Activated CD4-positive, alpha-beta T cell treated with anti-CD3 and anti-CD28 coated beads for 48 hours (primary cell): ENCODE data around the gene DRC3.

ENCODE experiments used
- DNase-seq: peaks from one replicate; pipeline ENCODE4 v3.0.0-alpha.2; 2020

Gene DRC3

DNA sequence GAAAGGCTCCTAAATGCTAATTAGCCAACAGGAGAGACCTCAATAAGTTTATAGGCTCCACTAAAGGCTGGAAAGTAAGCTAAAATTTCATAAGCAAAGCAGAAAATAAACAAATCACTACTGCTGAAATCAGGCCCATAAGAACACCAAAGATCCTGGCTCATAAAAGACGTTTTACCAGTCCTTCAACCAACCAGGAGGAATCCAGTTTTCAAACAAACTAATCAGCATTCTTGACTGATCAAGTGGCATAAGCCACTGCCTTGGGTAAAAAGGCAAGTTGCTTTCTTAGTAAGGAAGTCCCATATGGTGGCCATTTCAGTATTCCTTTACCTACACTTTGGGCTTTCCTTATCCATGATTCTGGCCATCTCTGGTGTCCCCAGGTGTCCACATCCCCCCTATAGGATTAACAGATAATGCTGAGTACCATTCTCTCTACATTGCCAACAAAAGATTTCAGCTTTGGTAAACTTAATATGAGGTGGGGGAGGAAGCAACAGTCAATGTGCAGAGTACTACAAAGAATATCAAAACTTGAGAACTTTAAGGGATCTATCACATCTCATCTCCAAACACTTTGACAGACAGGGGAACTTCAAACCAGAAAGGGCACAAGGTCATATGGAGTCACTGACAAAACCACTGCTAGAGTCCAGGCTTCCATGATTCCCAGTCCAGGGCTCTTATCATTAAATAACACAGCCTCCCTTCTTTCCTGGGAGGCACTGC is 1.8 kb upstream of the DRC3 start:
- DNase-seq: no peak

DNA sequence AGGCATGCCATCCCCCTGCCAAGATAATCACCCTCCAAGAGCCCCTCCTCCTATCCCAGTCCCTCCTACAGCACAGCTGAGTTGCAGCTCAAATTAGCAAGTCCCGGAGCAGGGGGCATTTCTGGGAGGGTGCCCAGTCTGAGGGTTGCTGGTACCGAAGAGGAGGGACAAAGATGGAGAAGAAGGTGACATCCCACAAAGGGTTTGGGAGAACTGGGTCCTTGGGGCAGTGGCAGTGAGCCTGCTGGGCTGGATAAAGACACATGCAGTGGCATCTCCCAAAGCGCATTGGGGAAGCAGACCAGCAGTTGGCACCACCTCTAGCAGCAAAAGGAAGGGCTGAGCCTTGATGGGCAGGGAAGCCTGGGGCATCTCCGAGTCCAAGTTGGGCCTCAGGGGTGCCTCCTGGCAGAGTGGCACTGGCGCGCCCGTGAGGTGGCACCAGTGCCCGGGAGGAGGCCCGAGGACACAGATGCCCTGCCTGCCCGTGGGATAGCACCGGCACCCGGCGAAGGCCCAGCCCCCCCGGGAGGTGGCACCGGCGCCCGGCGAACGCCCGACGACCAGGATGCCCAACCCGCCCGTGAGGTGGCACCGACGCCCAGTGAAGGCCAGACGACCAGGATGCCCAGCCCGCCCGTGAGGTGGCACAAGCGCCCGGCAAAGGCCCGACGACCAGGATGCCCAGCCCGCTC is 1.1 kb upstream of the DRC3 start:
- no peak for DNase-seq

DNA sequence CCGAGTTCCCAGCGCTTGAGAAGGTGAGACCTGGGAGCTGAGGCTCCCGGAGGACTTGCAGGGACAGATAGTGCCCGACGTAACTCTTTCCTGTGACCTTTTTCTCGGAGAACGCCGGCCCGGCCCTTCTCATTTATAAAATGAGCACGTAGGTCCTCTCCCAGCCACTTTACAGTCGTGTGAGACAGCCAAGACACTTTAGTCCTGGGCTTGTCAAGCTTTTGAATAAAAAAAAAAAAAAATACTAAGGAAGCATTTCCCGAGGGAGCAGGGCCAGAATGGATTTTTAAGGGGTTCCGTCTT is 241 bp downstream of the DRC3 start:
- no peak for DNase-seq

DNA sequence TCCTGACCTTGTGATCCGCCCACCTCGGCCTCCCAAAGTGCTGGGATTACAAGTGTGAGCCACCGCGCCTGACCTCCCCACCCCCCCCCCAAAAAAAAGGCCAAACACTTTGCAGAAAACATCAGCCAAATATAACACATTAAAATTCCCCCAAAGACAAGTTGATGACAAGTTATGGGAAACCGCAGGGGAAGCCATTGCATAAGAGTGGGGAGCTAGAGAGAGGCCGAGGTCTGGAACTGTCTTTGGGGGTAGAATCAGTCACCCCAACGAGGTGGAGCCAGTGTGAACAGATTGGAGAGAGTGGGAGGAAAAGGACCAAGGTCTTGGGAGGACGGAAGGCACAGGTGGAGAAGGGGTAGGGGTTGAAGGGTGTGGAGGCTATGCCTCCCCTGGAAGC is 2.8 kb downstream of the DRC3 start:
- no peak for DNase-seq

DNA sequence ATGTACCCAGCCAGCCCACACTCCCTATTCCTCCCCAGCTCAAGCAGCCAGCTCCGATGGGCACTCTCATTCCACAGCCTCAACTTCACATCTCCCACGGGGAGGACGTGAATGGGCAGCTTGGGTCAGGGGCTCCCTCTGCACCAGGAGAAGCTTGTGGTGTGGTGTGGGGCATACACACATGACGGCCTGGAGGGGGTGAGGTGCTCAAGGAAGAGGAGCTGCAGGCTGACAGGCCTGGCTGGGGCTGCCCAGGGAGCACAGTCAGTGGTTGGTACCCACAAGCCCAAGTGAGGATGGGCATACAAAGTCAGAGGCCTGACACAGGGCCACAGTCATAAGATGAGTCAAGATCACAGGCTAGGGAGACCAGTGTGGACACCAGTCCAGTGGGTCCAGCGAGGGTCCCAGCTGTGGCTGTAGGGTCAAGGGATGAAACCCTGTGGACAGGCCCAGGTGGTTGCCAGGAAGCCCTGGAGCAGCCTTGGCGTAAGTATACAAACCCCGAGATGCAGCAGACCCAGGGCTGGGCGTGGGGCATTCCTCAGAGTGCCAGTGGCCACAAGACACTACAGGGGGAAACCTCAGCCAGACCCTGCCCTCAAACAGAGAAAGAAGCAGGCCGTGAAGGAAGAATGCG is 4.4 kb downstream of the DRC3 start:
- no peak for DNase-seq

DNA sequence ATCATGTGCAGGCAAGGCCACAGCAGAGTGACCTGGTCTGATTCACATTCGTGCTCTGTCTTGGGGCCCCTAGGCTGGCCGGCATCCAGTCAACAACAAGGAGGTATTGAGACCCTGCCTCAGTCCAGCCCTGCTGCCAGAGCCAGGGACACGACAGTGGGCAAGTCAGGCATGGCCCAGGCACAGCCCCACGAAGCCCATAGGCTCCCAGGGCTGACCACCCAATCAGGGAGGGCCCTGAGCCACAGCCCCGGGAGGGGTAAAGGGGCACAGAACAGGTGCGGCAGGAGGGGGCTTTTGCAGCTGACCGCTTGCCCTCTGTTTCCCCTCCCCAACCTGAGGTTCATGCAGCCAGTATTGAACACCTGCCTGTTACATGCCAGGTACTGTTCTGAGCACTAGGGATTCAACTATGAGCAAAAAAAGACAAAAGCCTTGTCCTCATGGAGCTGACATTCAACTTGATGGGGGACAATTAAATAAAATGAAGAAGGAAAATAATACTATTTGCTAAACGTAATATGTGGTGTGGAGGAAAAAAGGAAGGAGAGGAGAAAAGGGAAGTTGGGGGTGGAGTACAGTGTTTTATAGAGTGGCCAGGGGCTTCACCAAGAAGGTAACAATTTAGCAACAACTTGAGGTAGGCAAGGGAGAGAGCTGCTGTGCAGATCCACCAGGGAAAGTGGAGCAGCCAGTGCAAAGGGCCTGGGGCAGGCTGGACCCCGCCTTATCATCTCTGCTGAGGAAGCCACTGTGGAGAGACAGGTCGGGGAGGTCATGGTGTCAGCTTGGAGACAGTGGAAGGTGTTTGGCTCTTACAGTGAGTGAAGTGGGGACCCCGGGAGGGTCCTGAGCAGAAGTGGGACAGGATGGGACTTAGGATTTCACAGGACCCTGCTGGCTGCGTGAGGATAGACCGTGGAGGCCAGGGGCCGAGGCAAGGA is 6.1 kb downstream of the DRC3 start:
- DNase-seq: no peak

DNA sequence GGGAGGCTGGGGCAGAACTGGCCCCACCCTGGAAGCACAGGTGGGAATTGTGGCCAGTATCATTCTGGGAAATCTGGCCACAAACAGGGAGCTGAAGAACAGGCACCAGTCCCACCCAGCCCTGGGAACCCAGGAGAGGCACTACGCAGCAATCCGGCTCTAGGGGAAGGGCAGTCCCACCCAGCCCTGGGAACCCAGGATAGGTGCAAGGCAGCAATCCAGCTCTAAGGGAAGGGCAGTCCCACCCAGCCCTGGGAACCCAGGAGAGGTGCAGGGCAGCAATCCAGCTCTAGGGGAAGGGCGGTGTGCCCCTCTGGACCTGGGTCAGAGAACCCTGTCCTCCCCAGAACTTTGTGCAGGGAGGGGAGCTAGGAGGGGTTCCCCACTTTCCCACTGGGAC is 7.1 kb downstream of the DRC3 start:
- no peak for DNase-seq

DNA sequence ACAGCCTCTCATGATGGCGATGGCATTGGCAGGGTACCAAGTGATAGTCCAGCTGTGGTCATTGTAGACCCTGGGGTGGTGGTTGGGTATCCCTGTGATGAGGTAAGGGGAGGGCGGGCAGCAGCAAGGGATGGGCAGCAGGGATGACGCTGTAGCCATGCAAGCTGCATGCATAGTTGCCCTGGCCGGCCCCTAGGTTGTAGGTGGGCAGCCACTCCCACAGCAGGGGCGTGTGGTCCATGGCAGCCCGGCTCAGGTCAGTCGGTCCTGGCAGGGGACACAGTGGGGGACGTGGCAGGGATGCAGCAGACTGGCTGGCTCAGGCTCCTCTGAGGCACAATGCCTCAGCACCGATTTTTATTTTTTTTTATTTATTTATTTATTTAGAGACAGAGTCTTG is 8.7 kb downstream of the DRC3 start:
- no peak for DNase-seq

DNA sequence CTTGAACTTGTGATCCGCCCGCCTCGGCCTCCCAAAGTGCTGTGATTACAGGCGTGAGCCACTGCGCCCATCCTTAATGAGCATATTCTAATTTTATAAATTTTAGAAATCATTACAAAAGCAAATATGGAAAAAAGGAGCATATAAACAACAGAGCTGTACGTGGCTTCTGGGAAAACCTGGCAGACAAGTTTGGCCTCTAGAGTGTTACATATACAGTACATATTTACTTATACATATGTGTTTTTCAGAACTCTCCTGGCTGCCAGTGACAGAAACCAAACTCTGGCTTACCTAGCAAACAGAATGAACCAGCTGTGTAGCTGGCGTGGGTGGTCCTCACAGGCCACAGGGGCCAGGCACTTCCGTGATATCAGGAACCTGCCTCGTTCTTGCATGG is 10.1 kb downstream of the DRC3 start:
- DNase-seq: no peak

DNA sequence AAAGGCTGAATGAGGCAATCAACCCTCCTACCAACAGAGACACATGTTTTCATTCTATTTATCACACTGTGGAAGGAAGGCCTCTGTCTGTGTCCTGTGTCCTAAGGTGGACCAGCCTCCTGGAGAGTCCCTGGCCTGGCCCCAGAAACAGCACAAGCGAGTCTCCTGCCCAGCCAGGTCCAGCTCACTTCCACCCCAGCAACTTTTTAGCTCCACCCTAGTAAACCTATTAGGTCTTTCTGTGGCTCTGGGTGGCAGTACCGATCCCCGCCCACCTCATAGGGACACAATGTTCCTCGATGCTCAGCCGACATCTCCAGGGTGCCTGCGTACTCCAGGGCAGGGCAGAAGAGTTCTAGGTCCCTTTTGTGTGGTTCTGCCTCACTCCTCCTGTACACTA is 10.7 kb downstream of the DRC3 start:
- DNase-seq: no peak

DNA sequence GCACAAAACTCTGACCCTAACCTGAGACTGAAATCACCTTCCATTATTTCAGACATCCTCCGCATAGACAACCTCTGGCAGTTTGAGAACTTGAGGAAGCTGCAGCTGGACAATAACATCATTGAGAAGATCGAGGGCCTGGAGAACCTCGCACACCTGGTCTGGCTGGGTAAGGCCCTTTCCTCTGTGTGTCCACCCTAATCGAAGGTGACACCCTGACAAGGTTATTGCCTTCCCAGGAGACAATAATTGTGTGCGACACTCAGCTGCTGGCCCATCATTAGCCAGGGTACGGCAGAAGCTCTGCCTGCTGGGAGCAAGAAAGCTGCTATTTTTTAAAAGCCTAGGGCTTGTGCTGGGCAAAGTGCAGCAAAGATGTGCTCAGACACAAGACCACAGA is 11.1 kb downstream of the DRC3 start:
- DNase-seq: no peak

DNA sequence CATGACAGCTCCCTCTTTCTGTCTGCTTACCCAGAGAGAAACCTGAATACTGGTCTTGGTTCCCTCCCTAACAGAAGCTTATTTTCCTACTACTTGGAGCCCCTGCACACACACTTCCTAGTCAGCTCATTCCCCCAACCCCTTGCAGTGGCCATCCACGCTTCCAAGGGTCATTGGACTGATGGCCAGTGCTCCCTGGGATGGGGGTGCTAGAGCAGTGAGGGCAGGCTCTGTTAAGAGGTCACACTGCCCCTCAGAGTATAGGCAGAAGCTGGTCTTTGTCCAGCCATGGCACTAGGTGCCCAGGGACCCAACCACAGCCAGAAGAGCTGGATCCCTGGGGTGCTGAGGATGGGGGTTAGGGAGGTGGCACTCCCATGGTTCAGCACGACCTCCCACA is 12.5 kb downstream of the DRC3 start:
- no peak for DNase-seq

DNA sequence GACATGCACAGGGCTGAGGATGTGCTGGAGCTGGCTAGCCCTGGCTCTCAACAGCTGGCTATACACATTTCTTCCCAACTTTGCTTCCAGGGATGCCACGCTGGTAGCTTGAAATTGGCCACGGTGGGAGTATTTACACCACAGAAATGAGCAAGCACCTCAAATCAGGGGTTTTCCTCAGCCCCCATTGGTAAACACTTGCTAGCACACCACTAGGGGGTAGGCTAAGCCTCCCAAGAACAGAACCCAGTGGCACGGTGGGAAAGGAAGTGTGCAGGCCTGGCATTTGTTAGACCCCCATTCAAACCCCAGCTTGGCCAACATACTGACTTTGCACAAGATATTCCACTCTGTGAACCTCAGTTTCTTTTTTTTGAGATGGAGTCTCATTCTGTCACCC is 12.9 kb downstream of the DRC3 start:
- no peak for DNase-seq

DNA sequence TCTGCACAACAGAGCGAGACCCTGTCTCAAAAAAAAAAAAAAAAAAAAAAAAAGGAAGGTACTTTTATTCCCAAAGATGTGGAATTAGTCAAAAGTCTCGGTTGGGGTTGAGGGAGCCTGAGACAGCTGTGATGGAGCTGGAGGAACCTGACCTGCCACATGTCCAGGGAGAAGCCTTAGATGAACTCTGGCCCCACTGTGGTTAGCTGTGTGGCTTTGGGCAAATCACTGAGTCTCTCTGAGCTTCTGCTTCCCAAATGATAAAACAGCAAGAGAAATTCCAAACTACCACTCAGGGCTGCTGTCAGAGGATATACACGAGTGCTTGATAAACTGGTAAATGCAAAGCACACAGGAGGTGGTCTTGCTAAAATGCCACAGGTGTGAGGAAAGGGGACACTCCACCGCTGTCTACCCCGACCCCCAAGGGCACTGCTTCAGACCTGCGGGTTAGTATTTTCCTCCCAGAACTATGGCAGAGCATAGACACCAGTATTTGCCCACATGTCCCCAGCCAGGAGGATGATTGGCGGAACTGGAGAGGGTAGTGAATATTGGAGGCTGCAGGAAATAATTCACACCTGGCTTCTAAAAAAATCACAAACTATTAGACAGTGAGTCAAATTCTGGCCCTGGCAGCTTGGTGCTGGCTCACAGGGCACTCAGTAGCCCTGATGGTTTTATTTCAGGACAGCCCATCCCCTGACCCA is 14.7 kb downstream of the DRC3 start:
- DNase-seq: no peak

DNA sequence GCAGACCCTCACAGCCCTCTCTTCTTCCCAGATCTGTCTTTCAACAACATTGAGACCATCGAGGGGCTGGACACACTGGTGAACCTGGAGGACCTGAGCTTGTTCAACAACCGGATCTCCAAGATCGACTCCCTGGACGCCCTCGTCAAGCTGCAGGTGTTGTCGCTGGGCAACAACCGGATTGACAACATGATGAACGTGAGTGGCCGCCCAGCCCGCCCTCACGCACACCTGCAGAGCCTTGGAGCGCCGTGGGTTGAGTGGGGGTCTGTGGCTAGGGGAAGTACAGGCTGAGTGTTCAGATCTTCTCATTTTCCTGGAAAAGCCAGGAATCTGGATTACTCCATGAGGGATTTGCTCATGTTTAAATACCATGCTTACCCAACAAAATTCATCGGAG is 15.2 kb downstream of the DRC3 start:
- no peak for DNase-seq

DNA sequence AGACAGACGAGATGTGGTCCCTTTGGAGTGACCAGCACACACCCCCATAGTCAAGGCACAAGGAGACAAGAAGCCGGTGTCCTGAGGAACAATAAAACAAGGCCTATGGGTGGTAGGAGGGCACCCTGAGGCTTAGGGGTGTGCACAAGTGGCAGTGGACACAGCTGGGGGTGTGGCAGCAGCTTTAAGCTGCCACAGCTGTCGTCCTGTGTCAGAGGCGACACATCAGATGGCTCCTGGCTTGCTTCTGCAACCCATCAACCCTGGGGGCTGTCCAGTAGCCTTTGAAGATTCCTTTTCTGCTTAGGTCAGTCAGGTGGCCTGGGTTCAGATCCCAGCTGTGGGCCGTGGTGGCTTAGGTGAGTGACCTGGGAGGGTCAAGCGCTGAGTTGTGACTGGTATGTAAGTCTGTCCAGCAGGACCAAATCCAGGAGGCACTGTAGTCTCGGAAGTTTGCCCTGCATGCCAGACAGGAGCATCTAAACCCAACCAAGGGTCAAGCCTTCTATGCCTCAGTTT is 15.8 kb downstream of the DRC3 start:
- DNase-seq: no peak

DNA sequence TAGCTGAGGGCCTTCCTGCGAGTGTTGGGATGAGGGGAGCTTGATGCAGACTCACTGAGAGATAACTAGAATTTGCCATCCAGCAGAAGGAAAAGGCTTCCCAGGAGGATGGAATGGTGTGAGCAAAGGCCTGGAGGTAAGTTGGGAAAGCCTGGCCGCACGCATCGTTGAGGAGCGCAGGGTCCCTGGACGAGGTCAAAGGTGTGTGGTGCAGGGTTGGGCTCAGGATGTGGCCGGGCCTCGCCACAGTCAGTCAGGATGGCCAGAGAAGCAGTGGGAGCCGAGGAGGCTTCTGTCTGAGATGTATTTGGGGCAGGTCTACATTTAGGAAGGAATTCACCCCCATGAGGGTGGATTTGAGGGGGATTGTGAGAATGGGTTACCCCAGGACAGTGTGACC is 16.4 kb downstream of the DRC3 start:
- DNase-seq: no peak

DNA sequence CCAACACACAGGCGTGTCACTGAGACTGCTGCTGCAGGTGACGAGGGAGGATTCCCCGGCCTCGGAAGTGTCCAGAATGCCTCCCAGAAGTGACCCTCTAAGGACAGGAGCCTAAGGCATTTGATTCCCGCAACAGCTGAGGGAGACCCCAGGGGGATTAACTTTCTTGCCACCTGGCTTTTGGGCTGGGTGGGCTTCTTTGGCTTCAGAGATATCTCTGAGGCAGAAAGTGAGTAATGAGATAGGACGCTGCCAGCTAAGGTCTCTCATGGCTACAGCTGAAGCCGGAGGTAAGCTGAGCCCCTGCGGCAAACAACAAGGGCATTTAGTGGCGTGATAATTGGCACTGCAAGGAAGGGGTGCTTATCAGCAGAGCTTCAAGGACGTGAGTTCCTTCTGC is 17.0 kb downstream of the DRC3 start:
- DNase-seq: no peak

DNA sequence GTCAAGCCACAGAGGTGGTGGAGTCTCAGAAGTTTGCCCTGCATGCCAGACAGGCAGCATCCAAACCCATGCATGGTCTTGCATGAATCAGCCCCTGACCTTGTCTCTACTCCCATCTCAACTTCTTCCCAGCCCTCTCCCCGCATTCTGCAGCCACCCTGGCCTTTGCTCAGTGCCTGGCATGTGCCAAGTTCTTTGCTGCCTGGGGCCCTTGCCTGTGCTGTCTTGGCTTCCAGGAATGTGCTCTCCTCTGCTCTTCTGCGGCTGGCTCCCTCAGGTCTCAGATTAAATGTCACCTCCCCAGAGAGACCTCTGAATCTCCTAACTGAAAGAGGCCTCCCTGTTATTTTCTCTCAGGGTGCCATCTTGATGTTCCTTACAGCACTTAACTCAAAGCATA is 17.6 kb downstream of the DRC3 start:
- no peak for DNase-seq

DNA sequence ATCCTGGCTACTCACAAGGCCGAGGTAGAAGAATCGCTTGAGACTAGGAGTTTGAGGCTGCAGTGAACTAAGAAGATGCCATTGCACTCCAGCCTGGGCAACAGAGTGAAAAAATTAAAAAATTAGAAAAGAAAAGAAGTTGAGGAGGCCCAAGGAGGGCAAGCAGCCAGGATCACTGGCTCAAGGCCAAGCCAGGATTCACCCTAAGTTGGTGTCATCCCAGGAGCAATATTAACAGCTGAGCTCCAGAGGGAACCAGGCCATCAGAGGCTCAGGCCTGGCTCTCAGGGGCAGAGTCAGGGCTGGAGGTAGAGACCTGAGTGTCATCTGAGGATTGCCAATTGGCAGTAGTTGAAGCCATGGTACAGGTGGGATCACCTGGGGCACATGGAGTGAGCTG is 20.7 kb downstream of the DRC3 start:
- no peak for DNase-seq

DNA sequence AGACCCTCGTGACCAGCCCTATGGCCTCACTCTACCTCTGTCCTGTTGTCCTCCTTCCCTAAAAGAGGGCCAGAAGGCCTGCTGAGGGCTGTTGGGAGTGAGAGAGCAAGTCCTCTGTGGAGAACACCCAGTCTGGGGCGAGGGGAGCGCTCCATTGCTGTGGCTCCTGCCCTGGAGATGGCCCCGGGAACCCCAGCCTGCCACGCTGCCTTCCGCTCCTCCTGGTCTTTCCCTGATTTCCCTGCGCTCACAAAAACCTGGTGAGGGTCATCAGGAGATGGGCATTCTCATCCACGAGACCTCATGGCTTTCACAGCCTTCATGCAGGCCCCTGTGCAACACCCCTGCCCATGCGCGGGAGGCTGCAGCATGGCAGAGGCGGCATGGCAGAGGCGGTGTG is 21.2 kb downstream of the DRC3 start:
- DNase-seq: no peak

DNA sequence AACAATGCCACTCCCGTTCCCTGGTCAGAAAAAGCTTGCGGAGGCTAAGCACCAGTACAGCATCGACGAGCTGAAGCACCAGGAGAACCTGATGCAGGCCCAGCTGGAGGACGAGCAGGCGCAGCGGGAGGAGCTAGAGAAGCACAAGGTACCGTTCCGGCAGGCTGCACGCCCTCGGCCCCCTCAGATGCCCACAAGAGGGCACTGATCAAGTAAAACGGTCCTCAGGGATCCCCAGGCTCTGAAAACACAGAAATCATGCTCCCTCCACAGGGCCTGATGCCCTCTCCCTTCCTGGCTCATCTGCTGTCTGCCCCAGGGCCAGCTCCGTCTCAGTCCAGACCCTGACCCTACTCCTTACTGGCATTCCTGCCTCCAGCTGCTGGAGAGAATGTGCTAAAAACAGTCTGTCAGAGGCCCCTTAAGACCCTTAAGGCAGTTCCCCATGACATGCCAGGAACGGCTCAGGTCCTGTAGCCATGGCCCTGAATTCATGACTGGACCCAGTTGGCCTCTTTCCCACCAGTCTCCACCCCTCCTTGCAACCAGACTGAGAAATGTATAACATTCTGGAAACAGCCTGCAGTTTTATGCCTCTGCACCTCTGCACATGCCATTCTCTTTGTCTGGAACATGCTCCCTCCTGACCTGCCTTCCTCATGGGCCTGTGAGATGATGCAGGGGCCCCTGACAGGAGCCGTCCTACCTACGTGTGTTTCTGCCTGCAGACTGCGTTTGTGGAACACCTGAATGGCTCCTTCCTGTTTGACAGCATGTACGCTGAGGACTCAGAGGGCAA is 21.8 kb downstream of the DRC3 start:
- DNase-seq: peak; percentile 46
